ENCODE measurements around the gene SNRPE. TPM values are rescaled to one million over a fixed set of nuclear protein-coding genes. Genes with fewer than 3 reads are reported as not detected.

The SNRPE gene
- total and polyA plus RNA-seq, 2 of the 13 experiments (the other 11 are each of a cell fraction or from before 2014, with no cell fraction given): 146 to 281 TPM

GRCh38 chr1:203901581-203901980 is 40.2 kb downstream of the SNRPE start:
- H3K27me3 ChIP-seq (ENCODE audit: control insufficient read depth in 1 of 2, insufficient read depth in 2 of 2, low read length in 2 of 2): no peaks in the 10 kb centered on the region
- no peaks in the 10 kb centered on the region for H3K36me3 ChIP-seq (replicated peaks in 1 of 2; ENCODE audit: control insufficient read depth in 1 of 2, insufficient read depth in 2 of 2, low read length in 2 of 2)
- no TSS peak for BruUV-seq (replicated peaks)
- H3K4me1 ChIP-seq (ENCODE audit: insufficient read depth, low read length): peaks cover 35% of the 10 kb centered on the region
- intact Hi-C loops (cut with micrococcal nuclease; ENCODE audit: unreplicated experiment): no loop called here
- H3K27ac ChIP-seq (ENCODE audit: extremely low read length, insufficient read depth, low read length): no peak overlapping the region
- 47% methylated on average over 12 of the region's 12 CpGs for WGBS (ENCODE audit: low lambda C conversion rate)
- TF ChIP-seq FOXP4 (CRISPR knock-in tag; IDR thresholded peaks at IDR 0.05) (0 out of 2 replicates have a peak, but pooled peaks have one; percentile 23), ZNF121 (CRISPR knock-in tag; IDR thresholded peaks at IDR 0.05) (peak; percentile 76), CEBPG (CRISPR knock-in tag; IDR thresholded peaks at IDR 0.05) (peak; percentile 54; the same call in 1 of the 2 replicates), EZH2 (conservative IDR thresholded peaks at IDR 0.05; ENCODE audit: low read depth, low read length) (no peak), ATF4 (CRISPR knock-in tag; IDR thresholded peaks at IDR 0.05) (0 out of 4 replicates have a peak, but pooled peaks of 1 of the 2 experiments have one; percentile 14), TEAD3 (CRISPR knock-in tag; optimal IDR thresholded peaks at IDR 0.05; ENCODE audit: borderline replicate concordance) (peak; percentile 65), ZNF362 (CRISPR knock-in tag; IDR thresholded peaks at IDR 0.05; ENCODE audit: borderline replicate concordance) (peak; percentile 71; the same call in 1 of the 2 replicates), ZNF460 (CRISPR knock-in tag; IDR thresholded peaks at IDR 0.05; ENCODE audit: borderline replicate concordance) (peak; percentile 95), ZNF383 (CRISPR knock-in tag; IDR thresholded peaks at IDR 0.05; ENCODE audit: borderline replicate concordance) (no peak), ZMYM3 (CRISPR knock-in tag; IDR thresholded peaks at IDR 0.05) (peak; percentile 68), ADNP (CRISPR knock-in tag; IDR thresholded peaks at IDR 0.05) (0 out of 2 replicates have a peak, but pooled peaks have one; percentile 34), RORA (CRISPR knock-in tag; IDR thresholded peaks at IDR 0.05) (no peak)
- no peak overlapping the region for H3K4me3 ChIP-seq (replicated peaks in 1 of 3; ENCODE audit: insufficient read depth in 1 of 3, low read depth in 2 of 3, low read length in 3 of 3)
- DNase-seq (ENCODE audit: low spot score) (no peak), ATAC-seq (no peak), FAIRE-seq (no peak)
- ChIA-PET CTCF (ENCODE audit: low intra/inter-chr PET ratio, low total read pairs) (no interaction called here), POLR2A (no interaction called here)
- in situ Hi-C loops (cut with HindIII; ENCODE audit: extremely low pct_ligation_motif_present, low pct_unique_long_range_greater_than_20kb): no loop called here
- no peak overlapping the region for H3K4me2 ChIP-seq (ENCODE audit: low read depth, low read length)
- no peak overlapping the region for H2AFZ ChIP-seq (ENCODE audit: low read length)
- no peaks in the 10 kb centered on the region for H3K9me3 ChIP-seq (ENCODE audit: low read length)
- no peaks in the 10 kb centered on the region for H3K79me2 ChIP-seq (ENCODE audit: insufficient read depth, low read length)
- H3K9ac ChIP-seq (ENCODE audit: insufficient read depth, low read depth, low read length): no peak overlapping the region
- H4K20me1 ChIP-seq (ENCODE audit: insufficient read depth, low read length): no peaks in the 10 kb centered on the region

All from HepG2 (cell line).